Upper lobe of left lung (tissue), 6 donors: ENCODE measurements around the gene NBAS. TPM values are rescaled to one million over a fixed set of nuclear protein-coding genes. Genes with fewer than 3 reads are reported as not detected.

Experiments
- ATAC-seq, 2 donors: fragments of 200-7000 bp; cut with Tn5 transposase; one replicate each; pipeline ENCODE4 v1.9.1; 2022; ENCODE audit warnings: mild to moderate bottlenecking in 2 of 2, moderate library complexity in 2 of 2; ENCODE audit not compliant: low FRiP score in 2 of 2
- DNase-seq, 2 donors: peaks; one replicate each; pipeline ENCODE4 v3.0.0-alpha.2; 2019 to 2020
- H3K27ac ChIP-seq, 4 donors: fragments of 200-600 bp; sonication (generic); one replicate each; pipeline ENCODE4 v1.5.1; 2016 to 2019
- H3K27me3 ChIP-seq, 4 donors: fragments of 200-600 bp; sonication (generic); one replicate each; pipeline ENCODE4 v1.5.1; 2017 to 2019
- H3K36me3 ChIP-seq, 4 donors: fragments of 200-600 bp; sonication (generic); one replicate each; pipeline ENCODE4 v1.5.1; 2016 to 2019
- H3K4me1 ChIP-seq, 4 donors: fragments of 200-600 bp; sonication (generic); one replicate each; pipeline ENCODE4 v1.5.1; 2018 to 2019
- H3K4me3 ChIP-seq, 4 donors: fragments of 200-600 bp; sonication (generic); one replicate each; pipeline ENCODE4 v1.5.1; 2017 to 2019; ENCODE audit warnings: mild to moderate bottlenecking in 2 of 4, moderate library complexity in 1 of 4
- H3K9me3 ChIP-seq, 4 donors: fragments of 200-600 bp; sonication (generic); one replicate each; pipeline ENCODE4 v1.5.1; 2018 to 2019
- CTCF ChIP-seq, 6 experiments: fragments of 450-650 bp in 4 of 6; fragments of 200-600 bp in 2 of 6; sonication (generic) in 2 of 6; IDR thresholded peaks; one replicate each; pipeline ENCODE4 v1.5.1; 2016 to 2019; ENCODE audit warnings: antibody characterized with exemption in 6 of 6
- EP300 ChIP-seq, 4 donors: sonication (generic); formaldehyde crosslinking; IDR thresholded peaks; one replicate each; pipeline ENCODE4 v1.5.1; 2017; ENCODE audit warnings: antibody characterized with exemption in 4 of 4, control low read depth in 2 of 4
- POLR2A ChIP-seq, 4 donors: fragments of 450-650 bp; IDR thresholded peaks; one replicate each; pipeline ENCODE4 v1.5.1; 2016 to 2017; ENCODE audit warnings: antibody characterized with exemption in 4 of 4, mild to moderate bottlenecking in 2 of 4
- POLR2AphosphoS5 ChIP-seq, 2 donors: sonication (generic); formaldehyde crosslinking; IDR thresholded peaks; one replicate each; pipeline ENCODE4 v1.5.1; 2017; ENCODE audit warnings: antibody characterized with exemption in 2 of 2
- WGBS, 2 donors: methylation state at CpG; one replicate each; pipeline ENCODE4 v1.1.5; 2017 to 2018; 5-methylcytosine and 5-hydroxymethylcytosine counted together
- total RNA-seq, 6 donors: library from RNA; depleted of rRNA in 4 of 6; stranded (reverse); fragments of >200 nt in 4 of 6; gene quantifications; one replicate each; pipeline versions ENCODE4 v1.1.0 to v1.2.1, GENCODE V29; 2016 to 2021
- donor health status: DM: no; HTN: no; CAD: no; lungs with moderate emphysema.
- donor health status: DM: no; HTN: yes; CAD: no; lungs with severe emphysema.

NBAS gene
- total RNA-seq, 6 donors from 2014 or later = 33.2 to 75.5 (median 43.1) TPM

- ATAC-seq = no peak
- Histone ChIP-seq H3K4me1 (peaks cover 0 to 9% (median 0%) of the 10 kb centered on the region in 4 donors), H3K4me3 (no peak overlapping the region), H3K27me3 (no peaks in the 10 kb centered on the region), H3K9me3 (no peaks in the 10 kb centered on the region), H3K27ac (no peak overlapping the region), H3K36me3 (peaks cover 0 to 15% (median 3%) of the 10 kb centered on the region in 4 donors)
- 80 to 85% methylated on average over 5 of the region's 5 CpGs for WGBS, 2 donors
- no peak for DNase-seq
- no peak for TF ChIP-seq CTCF (IDR thresholded peaks at IDR 0.05)
- no peak for TF ChIP-seq POLR2AphosphoS5 (IDR thresholded peaks at IDR 0.05)
- TF ChIP-seq POLR2A (IDR thresholded peaks at IDR 0.05) = no peak
- TF ChIP-seq EP300 (IDR thresholded peaks at IDR 0.05) = no peak
Observed at GRCh38 chr2:15182275-15182674, 378.9 kb downstream of the NBAS start.

- H3K4me3 ChIP-seq = no peak overlapping the region
Observed at GRCh38 chr2:15181092-15181745, 379.9 kb downstream of the NBAS start.

GRCh38 chr2:15180379-15180778 is 380.8 kb downstream of the NBAS start:
- H3K27ac ChIP-seq = no peak overlapping the region
- peaks cover 0 to 9% (median 0%) of the 10 kb centered on the region in 4 donors for H3K4me1 ChIP-seq
- H3K27me3 ChIP-seq = no peaks in the 10 kb centered on the region
- no peak for DNase-seq
- TF ChIP-seq POLR2AphosphoS5 (IDR thresholded peaks at IDR 0.05) (no peak), EP300 (IDR thresholded peaks at IDR 0.05) (no peak), POLR2A (IDR thresholded peaks at IDR 0.05) (no peak), CTCF (IDR thresholded peaks at IDR 0.05) (no peak)
- no peak overlapping the region for H3K4me3 ChIP-seq
- H3K36me3 ChIP-seq = peaks cover 0 to 8% (median 3%) of the 10 kb centered on the region in 4 donors
- H3K9me3 ChIP-seq = no peaks in the 10 kb centered on the region
- 97 to 98% methylated on average over 9 of the region's 9 CpGs for WGBS, 2 donors
- no peak for ATAC-seq

More at GRCh38 chr2:15181092-15181745, 379.9 kb downstream of the NBAS start:
- Histone ChIP-seq H3K4me1 (peaks cover 0 to 9% (median 0%) of the 10 kb centered on the region in 4 donors), H3K9me3 (no peaks in the 10 kb centered on the region), H3K36me3 (peaks cover 0 to 10% (median 3%) of the 10 kb centered on the region in 4 donors), H3K27me3 (no peaks in the 10 kb centered on the region), H3K27ac (no peak overlapping the region)
- ATAC-seq = no peak
- WGBS, 2 donors = 63 to 68% methylated on average over 5 of the region's 5 CpGs
- DNase-seq = no peak
- TF ChIP-seq EP300 (IDR thresholded peaks at IDR 0.05) (no peak), POLR2A (IDR thresholded peaks at IDR 0.05) (no peak), CTCF (IDR thresholded peaks at IDR 0.05) (no peak), POLR2AphosphoS5 (IDR thresholded peaks at IDR 0.05) (no peak)

GRCh38 chr2:15178946-15179345 is 382.2 kb downstream of the NBAS start:
- 84 to 93% methylated on average over 14 of the region's 14 CpGs for WGBS, 2 donors
- H3K27ac ChIP-seq = no peak overlapping the region
- no peak for ATAC-seq
- H3K9me3 ChIP-seq = no peaks in the 10 kb centered on the region
- H3K27me3 ChIP-seq = no peaks in the 10 kb centered on the region
- H3K4me1 ChIP-seq = peaks cover 0 to 9% (median 0%) of the 10 kb centered on the region in 4 donors
- no peak overlapping the region for H3K4me3 ChIP-seq
- no peak for DNase-seq
- peaks cover 0 to 10% (median 3%) of the 10 kb centered on the region in 4 donors for H3K36me3 ChIP-seq
- TF ChIP-seq CTCF (IDR thresholded peaks at IDR 0.05) (no peak), POLR2A (IDR thresholded peaks at IDR 0.05) (no peak), EP300 (IDR thresholded peaks at IDR 0.05) (no peak), POLR2AphosphoS5 (IDR thresholded peaks at IDR 0.05) (no peak)

- 82 to 86% methylated on average over 6 of the region's 6 CpGs for WGBS, 2 donors
- ATAC-seq (no peak), DNase-seq (no peak)
- Histone ChIP-seq H3K36me3 (peaks cover 0 to 10% (median 3%) of the 10 kb centered on the region in 4 donors), H3K9me3 (no peaks in the 10 kb centered on the region), H3K4me1 (peaks cover 0 to 9% (median 0%) of the 10 kb centered on the region in 4 donors), H3K4me3 (no peak overlapping the region), H3K27me3 (no peaks in the 10 kb centered on the region), H3K27ac (no peak overlapping the region)
- no peak for TF ChIP-seq CTCF (IDR thresholded peaks at IDR 0.05)
- no peak for TF ChIP-seq POLR2AphosphoS5 (IDR thresholded peaks at IDR 0.05)
- no peak for TF ChIP-seq EP300 (IDR thresholded peaks at IDR 0.05)
- TF ChIP-seq POLR2A (IDR thresholded peaks at IDR 0.05) = no peak
Observed at GRCh38 chr2:15177103-15177502, 384.0 kb downstream of the NBAS start.
